GM19193 (cell line): ENCODE measurements around the gene BCLAF3.

Source experiments
- POLR2A ChIP-seq: IDR thresholded peaks from 4 replicates; pipeline ENCODE4 v1.6.1; 2011; ENCODE audit not compliant: insufficient read depth, insufficient read length; ENCODE audit errors: extremely low read depth

The BCLAF3 gene

DNA sequence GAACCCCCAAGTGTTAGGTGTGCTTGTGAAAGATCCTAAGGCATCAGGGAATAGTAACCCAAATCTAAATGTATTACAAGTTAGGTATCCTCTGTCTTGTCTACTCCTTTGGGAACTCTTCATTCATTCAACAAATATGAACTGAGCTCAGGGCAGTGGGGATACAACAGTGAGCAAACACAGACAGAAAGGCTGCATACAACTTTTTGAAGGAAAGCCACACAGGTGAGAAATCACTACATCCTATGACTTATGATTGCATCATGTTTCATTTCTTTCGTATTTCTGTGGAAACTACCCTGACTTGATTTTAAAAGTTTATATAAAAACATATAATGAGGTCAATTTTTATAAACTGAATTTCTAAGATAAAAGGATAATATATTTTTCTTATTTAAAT, 43.2 kb downstream of the BCLAF3 start:
- TF ChIP-seq POLR2A = no peak
